T47D (cell line): ENCODE results near the gene KDM4F.

ENCODE experiments used
- DNase-seq, 2 experiments: peaks; one replicate each; pipeline versions ENCODE4 v3.0.0 to v3.0.0-alpha.2; 2011 to 2012; ENCODE audit warnings: low read depth in 1 of 2, low spot score in 1 of 2
- JUND ChIP-seq: IDR thresholded peaks from 2 replicates; pipeline ENCODE4 v1.6.1; 2012; ENCODE audit warnings: low read depth
- in situ Hi-C: cut with HindIII; loops from 2 replicates; pipeline ENCODE4 v1.10.0; 2016; ENCODE audit warnings: low sequenced_read_pairs, low pct_unique_long_range_greater_than_20kb

KDM4F gene

DNA sequence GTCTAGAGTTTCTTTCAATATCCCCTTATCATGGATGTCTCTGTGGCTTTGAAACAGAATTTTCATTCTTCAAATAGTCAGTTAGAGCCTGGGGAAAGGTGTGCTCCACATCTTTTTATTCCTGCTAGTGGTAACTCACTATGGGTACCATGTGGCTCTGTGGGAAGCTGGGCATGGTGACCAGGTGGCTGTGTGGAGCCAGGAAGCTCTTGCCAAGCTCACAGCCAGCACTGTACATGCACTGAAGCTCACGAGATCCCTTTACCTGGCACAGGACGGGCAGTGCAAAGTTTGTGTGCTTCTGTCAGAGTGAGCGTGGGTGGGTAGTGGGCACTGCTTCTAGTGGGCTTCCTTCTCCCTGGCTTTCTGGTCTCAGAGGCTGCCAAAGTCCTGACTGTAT lies 6.3 kb upstream of the KDM4F start:
- no peak for TF ChIP-seq JUND
- in situ Hi-C loops = no loop called here
- no peak for DNase-seq

- in situ Hi-C loops = no loop called here
- no peak for TF ChIP-seq JUND
- DNase-seq = no peak
Measured at GRCh38 chr11:95044010-95044409, 5.2 kb upstream of the KDM4F start.

DNA sequence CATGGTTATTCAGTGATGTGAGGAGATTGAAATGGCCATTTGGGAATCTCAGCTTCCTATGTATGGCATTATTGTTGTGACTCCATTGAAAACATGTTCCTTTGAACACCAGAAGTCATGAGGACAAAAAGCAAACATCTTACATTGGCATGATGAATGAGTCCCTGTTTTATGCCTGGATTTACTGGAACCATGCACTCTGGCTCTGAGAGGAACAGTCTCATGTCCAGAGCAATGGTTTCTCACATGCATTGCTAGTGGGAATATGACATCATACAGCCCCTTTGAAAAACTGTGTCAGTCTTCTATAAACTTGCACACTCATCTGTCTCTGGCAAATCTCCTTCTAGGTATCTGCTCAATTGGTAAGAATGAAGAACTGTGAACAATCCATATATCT lies 3.4 kb upstream of the KDM4F start:
- in situ Hi-C loops = no loop called here
- DNase-seq = no peak
- TF ChIP-seq JUND = no peak

DNA sequence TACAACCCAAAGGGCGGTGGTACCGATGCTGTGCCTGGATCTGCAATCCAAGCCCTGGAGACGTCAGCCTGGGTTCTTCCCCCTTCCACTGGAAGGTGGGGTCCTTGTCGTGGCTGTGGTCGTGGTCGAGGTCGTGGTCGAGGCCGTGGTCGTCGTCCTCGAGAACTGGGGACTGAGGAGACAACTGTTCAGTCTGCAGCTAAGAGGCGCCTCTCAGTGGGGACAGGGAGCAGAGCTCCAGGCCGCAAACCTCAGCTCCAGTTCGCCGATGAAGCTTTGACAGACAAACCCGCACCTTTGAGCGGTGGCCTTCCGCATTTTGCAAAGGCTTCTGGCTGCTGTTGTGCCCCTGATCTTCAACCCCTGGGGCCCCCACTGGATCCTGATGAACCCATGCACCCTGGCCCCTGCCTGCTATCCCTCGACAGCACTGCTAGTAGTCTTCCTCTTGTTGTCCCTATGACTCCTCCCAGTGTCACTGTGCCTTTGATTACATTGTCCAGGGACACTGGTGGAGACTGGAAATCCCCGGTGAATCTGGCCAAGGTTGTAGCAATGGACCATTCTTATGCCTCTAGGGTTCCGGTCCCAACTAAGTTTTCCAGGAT lies 1.5 kb downstream of the KDM4F start:
- DNase-seq = no peak
- in situ Hi-C loops = no loop called here

DNA sequence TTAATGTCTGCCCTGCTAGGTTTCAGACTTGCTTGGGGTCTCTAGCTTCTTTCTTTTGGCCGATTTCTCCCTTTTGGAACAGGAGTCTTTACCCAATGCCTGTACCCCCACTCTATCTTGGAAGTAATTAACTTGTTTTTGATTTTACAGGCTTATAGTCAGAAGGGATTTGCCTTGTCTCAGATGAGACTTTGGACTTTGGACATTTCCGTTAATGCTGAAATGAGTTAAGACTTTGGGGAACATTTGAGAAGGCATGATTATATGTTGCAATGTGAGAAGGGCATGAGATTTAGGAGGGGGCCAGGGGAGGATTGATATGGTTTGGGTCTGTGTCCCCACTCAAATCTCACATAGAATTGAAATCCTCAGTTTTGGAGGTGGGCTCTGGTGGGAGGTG lies 5.1 kb downstream of the KDM4F start:
- no peak for TF ChIP-seq JUND
- in situ Hi-C loops = no loop called here
- no peak for DNase-seq

More for the DNA sequence above, 1.5 kb downstream of the KDM4F start:
- TF ChIP-seq JUND = no peak

GRCh38 chr11:95055283-95055897 lies 6.2 kb downstream of the KDM4F start:
- in situ Hi-C loops = no loop called here
- no peak for DNase-seq
- TF ChIP-seq JUND = no peak

DNA sequence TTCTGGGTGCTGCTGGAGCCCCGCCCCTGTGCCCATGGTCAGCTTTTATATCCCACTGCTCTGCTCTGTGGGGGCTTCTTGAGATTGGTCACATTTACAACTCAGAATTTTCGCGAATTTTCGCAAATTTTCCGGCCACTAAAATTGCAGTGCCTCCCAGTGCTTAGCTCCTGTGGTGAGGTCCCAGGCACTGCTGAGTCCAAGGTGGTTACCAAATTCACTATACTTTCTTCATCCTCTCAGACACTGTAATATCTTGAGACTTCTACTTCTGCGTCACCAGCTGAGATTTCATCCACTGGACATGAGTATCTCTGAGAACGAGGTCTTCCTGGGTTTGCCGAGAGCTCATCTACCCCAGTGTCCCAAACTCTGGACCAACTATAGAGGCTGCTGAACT lies 8.7 kb downstream of the KDM4F start:
- no peak for TF ChIP-seq JUND
- in situ Hi-C loops = no loop called here
- DNase-seq = no peak

GRCh38 chr11:95058621-95059020 lies 9.4 kb downstream of the KDM4F start:
- in situ Hi-C loops = no loop called here
- no peak for TF ChIP-seq JUND
- no peak for DNase-seq

DNA sequence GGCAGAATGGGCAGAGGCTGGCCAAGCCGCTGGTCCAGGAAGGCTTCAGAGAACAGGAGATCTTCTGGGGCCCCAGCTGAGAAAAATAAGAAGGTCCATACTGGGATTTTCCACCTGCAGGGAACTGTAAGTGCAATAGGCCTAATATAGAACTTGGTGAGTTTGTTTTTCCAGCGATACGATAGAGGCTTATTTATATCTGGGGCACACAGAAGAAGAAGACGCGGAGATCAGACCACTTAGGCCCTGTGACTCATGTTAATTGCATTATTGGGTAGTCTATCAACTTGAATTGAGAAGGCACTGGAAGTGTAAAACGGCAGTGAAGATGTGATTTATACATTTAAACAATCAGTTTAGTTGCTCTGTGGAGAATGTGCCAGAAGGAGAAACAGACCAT lies 9.8 kb downstream of the KDM4F start:
- in situ Hi-C loops = no loop called here
- TF ChIP-seq JUND = no peak
- no peak for DNase-seq

GRCh38 chr11:95065336-95065735 lies 16.1 kb downstream of the KDM4F start:
- no peak for DNase-seq
- no peak for TF ChIP-seq JUND
- in situ Hi-C loops = no loop called here

- no peak for DNase-seq
- TF ChIP-seq JUND = no peak
- in situ Hi-C loops = no loop called here
Measured at GRCh38 chr11:95066716-95067038, 17.5 kb downstream of the KDM4F start, which contains the start of gene SRSF8. Gene SRSF8, plus strand, starts transcription at chr11:95066919. Its CDS starts 308 bp downstream, at chr11:95067227.

DNA sequence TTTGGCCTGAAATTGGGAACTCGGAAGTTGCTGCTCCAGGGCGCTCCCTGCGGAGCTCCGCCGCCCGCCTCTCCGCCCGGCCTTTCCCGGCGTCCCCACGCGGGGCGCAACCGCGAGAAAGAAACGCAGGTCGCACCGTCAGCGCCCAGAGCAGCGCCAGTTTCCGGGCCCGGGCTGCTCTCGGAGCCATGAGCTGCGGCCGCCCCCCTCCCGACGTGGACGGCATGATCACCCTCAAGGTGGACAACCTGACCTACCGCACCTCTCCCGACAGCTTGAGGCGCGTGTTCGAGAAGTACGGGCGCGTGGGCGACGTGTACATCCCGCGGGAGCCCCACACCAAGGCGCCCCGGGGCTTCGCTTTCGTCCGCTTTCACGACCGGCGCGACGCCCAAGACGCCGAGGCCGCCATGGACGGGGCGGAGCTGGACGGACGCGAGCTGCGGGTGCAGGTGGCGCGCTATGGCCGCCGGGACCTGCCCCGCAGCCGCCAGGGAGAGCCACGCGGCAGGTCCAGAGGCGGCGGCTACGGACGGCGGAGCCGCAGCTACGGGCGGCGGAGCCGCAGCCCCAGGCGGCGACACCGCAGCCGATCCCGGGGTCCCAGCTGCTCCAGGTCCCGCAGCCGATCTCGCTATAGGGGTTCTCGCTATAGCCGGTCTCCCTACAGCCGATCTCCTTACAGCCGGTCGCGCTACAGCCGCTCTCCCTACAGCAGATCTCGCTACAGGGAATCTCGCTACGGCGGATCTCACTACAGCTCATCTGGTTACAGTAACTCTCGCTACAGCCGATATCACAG lies 18.0 kb downstream of the KDM4F start:
- in situ Hi-C loops = no loop called here
- peak; percentile 23 to 83 for DNase-seq
- no peak for TF ChIP-seq JUND

DNA sequence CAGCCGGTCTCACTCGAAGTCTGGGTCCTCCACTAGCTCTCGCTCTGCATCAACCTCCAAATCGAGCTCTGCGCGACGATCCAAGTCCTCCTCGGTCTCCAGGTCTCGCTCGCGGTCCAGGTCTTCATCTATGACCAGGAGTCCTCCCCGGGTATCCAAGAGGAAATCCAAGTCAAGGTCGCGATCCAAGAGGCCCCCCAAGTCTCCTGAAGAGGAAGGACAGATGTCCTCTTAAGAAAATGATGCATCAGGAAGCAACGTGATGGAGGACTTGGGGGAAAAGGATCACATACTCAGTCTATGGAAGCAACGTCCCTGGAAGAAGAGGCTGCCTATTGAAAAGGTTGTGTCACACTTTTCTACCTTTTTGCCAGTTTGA lies 18.6 kb downstream of the KDM4F start:
- in situ Hi-C loops = no loop called here
- no peak for DNase-seq
- TF ChIP-seq JUND = no peak

GRCh38 chr11:95068549-95068948 lies 19.3 kb downstream of the KDM4F start:
- TF ChIP-seq JUND = no peak
- DNase-seq = peak; percentile 26 to 93
- in situ Hi-C loops = no loop called here
